Non-pigmented ciliary epithelial cell (primary cell): ENCODE data around the gene SLC13A4.
"Not testable (repeated sequence)": the region's sequence is repeated elsewhere in the genome, so short reads cannot be mapped to it uniquely, and the experiment has no call there.

ENCODE experiments used
- DNase-seq: peaks from one replicate; pipeline ENCODE4 v3.0.0-alpha.2; 2010; ENCODE audit warnings: low read depth

The SLC13A4 gene

GRCh38 chr7:135728136-135728669, at the start of gene SLC13A4:
Gene SLC13A4, minus strand, starts transcription at chr7:135728186. Its CDS starts 690 bp downstream, at chr7:135727496.
- DNase-seq, result no peak

- DNase-seq, result not testable (repeated sequence)
These were observed 47.9 kb upstream of the SLC13A4 start for GRCh38 chr7:135775915-135776314.

GRCh38 chr7:135775230-135775629, 47.2 kb upstream of the SLC13A4 start:
- no peak for DNase-seq

GRCh38 chr7:135774284-135774683, 46.3 kb upstream of the SLC13A4 start:
- DNase-seq, result peak; percentile 71

- DNase-seq, result no peak
These were observed 45.5 kb upstream of the SLC13A4 start for GRCh38 chr7:135773464-135773863.

GRCh38 chr7:135772639-135773222, 44.7 kb upstream of the SLC13A4 start:
- no peak for DNase-seq

GRCh38 chr7:135771961-135772638, 44.1 kb upstream of the SLC13A4 start:
- peak; percentile 72 for DNase-seq

- no peak for DNase-seq
These were observed 43.1 kb upstream of the SLC13A4 start for GRCh38 chr7:135771051-135771450.

GRCh38 chr7:135770139-135770710, 42.2 kb upstream of the SLC13A4 start:
- DNase-seq, result no peak

GRCh38 chr7:135769005-135769802, 41.2 kb upstream of the SLC13A4 start:
- no peak for DNase-seq

- no peak for DNase-seq
These were observed 40.5 kb upstream of the SLC13A4 start for GRCh38 chr7:135768467-135768866.

- DNase-seq, result no peak
These were observed 40.1 kb upstream of the SLC13A4 start for GRCh38 chr7:135768064-135768463.

GRCh38 chr7:135763261-135763660, 35.3 kb upstream of the SLC13A4 start:
- DNase-seq, result no peak

- no peak for DNase-seq
These were observed 33.9 kb upstream of the SLC13A4 start for GRCh38 chr7:135761751-135762488.

- DNase-seq, result no peak
These were observed 31.5 kb upstream of the SLC13A4 start for GRCh38 chr7:135759532-135759931.

- no peak for DNase-seq
These were observed 30.5 kb upstream of the SLC13A4 start for GRCh38 chr7:135758531-135758932.

- DNase-seq, result no peak
These were observed 29.9 kb upstream of the SLC13A4 start for GRCh38 chr7:135757719-135758411.

GRCh38 chr7:135756191-135756590, 28.2 kb upstream of the SLC13A4 start:
- DNase-seq, result no peak

GRCh38 chr7:135755351-135755753, 27.4 kb upstream of the SLC13A4 start:
- no peak for DNase-seq

- DNase-seq, result no peak
These were observed 25.8 kb upstream of the SLC13A4 start for GRCh38 chr7:135753616-135754413.
